ENCODE data around the gene ATG101. TPM values are rescaled to one million over a fixed set of nuclear protein-coding genes. Genes with fewer than 3 reads are reported as not detected.
"Not testable (repeated sequence)": the region's sequence is repeated elsewhere in the genome, so short reads cannot be mapped to it uniquely, and the experiment has no call there.

ATG101 gene
- polyA plus RNA-seq, 4 donors = 25.1 to 29.4 (median 27.7) TPM

DNA sequence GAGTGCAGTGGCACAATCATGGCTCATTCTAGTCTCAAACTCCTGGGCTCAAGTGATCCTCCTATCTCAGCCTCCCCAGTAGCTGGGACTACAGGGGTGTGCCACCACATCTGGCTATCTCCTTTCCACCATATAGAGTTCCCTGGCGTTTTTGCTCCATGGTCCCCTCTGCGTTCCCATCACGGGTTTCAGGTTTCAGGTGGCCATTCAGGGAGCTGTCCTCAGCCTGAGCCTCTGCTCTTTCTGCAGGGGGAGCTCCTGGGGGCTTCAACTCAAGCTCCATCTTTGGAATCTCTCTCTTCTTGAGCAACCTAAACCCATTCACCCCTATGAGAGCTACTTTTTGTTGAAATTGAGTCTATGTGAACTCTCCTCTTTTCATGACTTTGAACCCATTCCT lies 21.3 kb downstream of the ATG101 start:
- DNase-seq (ENCODE audit: low read depth in 4 of 4, low spot score in 3 of 4) = no peak

DNA sequence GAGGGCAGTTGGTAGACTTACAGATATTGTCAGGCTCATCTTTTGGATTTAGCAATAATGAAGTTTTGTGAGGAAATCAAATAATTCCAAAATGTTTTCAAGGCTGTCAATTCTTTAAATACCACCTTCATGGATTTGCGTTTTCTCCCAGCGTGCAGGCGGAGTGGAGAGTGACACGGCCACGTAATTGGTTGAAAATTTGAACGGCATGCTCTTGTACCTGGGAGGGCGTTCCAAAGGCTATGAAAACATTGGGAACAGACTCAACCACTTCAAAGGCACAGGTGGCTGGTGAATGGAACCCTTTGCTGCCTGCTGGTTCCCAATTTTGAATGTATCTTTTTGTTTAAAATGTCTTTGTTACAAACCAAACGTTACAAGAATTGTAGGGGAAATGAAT lies 22.1 kb downstream of the ATG101 start:
- DNase-seq (ENCODE audit: low read depth in 4 of 4, low spot score in 3 of 4) = no peak

DNA sequence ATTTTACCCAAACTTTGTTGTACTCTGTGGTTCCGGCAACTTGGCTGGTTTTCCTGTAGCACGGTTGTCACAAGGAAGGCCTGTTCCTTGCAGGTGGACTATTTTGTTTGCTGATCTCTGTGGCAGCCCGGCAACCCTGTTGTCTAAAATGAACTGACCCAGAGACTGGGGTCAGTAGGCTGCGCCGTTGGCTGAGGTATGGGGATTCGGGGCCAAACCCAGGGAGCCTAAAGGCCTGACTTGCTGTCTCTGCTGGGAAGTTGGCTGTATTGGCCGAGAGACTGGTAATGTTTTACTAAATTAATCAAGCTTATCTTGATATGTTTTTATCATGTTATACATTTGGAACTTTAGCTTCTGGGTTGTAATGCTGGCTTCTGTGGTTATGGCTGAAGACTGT lies 23.6 kb downstream of the ATG101 start:
- DNase-seq (ENCODE audit: low read depth in 4 of 4, low spot score in 3 of 4) = no peak

DNA sequence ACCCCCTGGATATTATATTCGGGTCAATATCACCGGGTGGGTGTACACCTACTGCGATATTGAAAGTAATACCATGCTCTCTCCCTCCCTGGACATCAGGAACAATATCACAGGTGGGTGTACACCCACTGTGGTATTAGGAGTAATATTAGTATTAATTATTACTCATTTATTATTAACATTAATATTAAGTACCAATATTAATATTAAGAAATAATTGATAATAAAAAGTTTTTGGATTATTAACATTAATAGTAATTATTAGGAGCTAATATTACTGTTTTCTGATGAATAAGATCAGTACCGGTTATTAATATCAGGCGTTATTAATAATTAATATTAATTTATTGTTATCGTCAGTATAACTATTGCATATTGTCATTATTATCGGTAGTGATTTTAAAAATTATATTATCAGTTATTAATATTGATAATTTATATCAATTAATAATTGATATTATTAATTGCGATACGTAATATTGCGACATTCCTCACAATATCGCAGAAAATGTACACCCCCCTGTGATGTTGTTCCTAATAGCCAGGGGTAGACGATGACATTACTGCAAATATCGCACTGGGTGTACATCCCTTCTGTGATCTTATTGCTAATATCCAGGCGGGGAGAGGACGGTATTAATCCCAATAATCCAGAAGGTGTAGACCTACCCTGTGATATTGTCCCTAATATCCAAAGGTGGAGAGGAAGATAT lies 26.7 kb downstream of the ATG101 start:
- no peak for DNase-seq (ENCODE audit: low read depth in 4 of 4, low spot score in 3 of 4)

DNA sequence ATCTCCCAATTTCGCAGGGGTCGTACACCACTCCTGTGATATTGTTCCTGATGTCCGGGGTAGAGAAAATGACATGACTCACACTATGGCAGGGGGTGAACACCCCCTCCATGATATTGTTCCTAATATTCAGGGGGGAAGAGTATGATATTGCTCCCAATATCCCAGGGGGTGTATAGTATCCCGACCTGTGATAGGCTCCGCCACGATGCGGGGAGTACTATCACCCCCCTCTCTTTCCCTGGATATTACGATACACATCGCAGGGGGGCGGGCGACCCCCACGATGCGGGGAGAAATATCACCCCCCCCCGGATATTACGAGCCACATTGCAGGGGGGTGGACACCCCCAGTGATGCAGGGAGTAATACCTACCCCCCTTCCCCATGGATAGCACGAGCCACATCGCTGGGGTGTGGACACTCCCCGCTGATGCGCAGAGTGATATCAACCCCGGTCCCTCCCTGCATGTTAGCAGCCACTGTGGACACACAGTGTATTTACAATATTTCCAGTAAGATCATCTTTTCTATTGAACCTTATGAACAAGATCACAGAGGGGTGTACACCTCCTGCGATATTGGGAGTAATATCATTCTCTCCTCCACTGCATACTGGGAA lies 27.4 kb downstream of the ATG101 start:
- no peak for DNase-seq (ENCODE audit: low read depth in 4 of 4, low spot score in 3 of 4)

DNA sequence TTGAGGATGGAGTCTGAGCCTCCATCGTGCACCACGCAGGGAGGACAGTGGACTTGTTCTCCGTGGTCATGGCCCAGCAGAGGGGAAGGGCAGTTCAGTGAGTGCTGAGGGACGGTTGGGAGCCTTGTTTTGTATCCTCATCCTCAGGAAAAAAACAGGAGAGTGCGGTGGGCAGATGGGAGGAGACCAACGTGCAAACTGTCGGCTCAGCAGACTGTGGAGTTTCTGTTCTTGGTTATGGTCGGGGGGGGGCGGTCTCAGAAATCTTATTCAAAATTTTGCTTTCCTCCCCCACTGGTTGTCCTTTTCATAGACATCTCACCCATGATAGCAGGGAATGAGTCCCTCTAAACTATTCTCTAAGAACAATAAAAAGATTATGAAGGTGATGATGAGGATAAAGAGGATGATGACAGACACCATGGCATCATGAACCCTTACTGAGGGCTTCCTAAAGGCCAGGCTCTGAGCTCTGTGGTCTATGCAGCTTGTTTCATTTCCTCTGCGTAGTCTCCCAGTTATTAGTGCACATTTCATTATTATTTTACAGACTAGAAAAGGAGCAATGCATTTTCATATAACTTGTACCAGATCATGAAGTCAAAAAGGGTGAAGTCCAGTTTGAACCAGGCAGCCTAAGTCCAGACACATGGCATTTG lies 34.8 kb downstream of the ATG101 start:
- DNase-seq (ENCODE audit: low read depth in 4 of 4, low spot score in 3 of 4) = not testable (repeated sequence)

DNA sequence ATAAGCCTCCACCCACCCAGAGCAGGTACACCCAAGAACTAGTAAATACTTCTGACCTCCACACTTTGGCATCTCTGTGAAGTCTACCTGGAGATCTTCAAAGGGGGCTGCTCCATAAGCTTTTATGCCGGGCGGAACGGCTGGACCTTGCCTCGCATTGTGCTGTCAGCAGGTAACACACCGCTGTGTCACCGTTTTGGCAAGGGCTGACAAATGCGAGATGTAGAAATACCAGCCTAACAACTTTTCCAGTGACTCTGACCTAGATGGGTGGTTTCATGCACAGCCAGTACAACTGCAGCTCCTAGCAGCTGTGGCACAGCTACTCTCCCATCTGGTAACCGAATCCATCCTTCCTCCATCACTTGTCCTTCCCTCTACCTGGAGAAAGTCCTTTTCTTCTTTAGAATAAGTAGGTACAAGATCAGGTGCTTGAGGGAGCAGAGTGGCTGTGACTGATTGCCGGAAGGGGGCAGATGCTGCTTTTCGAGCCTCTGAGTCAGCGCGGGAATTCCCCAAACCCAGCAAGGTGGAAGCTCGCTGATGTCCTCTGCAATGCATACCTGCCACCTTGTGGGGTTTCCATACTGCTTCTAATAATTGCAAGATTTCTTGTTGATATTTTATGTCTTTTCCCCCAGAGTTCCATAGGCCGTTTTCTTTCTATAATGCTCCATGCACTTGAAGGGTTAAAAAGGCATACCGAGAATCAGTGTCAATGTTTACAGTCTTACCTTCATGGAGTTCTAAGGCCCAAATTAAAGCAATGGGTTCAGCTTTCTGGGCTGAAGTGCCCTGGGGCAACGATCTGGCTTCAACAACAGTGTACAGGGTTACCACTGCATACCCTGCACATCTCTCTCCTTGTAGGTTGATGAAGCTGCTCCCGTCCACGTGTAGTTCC lies 46.7 kb downstream of the ATG101 start:
- not testable (repeated sequence) for DNase-seq (ENCODE audit: low read depth in 4 of 4, low spot score in 3 of 4)

DNA sequence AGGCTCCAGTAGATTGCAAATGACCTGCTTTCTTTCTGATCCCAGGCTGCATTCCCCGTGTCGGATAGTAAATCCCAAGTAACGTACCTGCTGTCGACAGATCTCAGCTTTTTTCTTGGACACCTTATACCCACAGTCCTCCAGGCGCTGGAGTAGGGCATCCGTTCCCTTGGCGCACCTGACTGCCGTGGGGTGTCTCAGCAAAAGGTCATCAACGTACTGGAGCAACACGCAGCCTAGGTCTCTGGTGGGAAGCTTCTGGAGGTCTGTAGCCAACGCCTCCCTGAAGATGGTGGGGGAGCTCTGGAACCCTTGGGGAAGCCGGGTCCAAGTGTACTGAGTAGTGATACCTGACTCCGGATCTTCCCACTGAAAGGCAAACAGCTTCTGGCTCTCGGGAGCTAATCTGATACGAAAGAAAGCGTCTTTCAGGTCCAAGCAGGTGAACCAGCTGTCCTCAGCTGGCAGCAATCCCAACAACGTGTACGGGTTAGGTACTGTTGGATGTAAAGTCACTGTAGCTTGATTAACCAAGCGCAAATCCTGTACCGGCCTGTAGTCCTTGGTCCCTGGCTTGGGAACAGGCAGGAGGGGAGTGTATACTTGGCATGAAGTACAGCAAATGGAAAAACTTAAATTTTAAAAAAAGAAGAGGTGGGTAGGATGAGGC lies 48.2 kb downstream of the ATG101 start:
- not testable (repeated sequence) for DNase-seq (ENCODE audit: low read depth in 4 of 4, low spot score in 3 of 4)

DNA sequence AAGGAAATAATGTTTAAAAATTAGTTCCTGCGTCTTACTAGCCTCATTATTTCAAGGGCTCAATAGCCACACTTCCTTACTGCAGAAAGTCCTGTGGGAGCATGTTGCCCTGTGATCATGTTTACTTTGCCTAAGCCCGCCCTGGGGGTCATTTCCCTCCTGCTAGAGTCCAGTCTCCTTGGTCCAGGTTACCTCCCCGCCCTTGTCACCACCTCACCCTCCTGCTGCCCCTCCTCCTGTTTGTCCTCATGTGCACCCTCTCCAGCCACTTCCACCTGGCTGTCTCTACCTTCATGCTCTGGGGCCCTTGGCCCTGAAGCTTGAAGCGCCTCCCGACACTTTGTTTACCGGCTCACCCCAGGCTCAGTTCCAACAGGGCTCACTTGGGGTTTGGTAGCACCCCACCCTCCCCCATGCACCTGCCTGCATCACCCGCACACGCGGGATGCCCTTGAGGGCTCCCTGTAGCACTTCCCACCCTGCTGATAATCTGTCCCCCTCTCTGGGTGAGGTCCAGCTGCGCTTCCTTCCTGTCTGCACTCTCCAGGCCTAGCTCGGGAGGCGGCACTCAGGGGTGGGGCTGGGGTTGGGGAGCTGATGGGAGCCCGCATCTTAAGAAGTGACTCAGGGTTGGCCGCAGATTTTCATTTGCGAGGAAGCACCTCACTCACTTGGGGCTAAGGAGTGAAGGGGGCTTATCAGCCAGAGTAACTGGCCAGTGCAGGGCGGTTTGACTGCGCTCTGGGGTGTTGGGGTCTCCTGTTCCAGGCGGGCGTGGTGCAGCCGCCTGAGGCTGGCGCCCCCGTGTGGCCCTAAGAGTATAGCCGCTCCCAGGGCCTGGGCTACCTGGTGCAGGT lies 49.8 kb downstream of the ATG101 start:
- peak in 1 of 4 donors; percentile 36 for DNase-seq (ENCODE audit: low read depth in 4 of 4, low spot score in 3 of 4)

DNA sequence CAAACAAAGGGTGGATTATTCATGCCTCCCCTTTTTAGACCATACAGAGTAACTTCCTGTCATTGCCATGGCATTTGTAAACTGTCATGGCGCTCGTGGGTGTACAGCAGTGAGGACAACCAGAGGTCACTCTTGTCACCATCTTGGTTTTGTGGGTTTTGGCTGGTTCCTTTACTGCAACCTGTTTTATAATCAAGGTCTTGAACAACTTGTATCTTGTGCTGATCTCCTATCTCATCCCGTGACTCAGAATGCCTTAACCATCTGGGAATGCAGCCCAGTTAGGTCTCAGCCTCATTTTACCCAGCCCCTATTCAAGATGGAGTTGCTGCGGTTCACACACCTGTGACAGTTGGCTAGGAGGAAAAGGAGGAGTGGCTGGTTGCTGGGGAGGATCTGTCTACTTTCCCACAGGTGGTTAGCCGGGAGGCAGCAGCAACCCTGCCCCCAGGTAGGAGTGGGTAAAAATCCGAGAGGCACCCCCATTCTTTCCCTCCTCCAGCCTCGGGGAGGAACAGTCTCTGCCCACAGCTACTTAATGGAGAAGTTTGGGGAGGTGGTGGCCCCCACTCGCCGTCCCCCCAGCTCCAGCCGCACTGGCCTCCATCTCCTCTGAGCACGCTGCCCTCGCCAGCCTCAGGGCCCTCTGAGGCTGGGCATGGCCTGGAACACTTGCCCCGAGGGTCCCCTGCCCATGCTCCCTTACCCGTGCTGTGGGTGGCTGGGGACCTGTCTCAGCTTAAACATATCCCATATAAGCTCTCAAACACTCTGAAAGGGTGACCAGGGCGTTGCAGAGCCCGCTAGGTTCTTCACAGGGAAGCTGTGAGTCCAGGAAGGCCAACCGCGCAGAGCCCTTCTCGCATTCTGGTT lies 51.4 kb downstream of the ATG101 start:
- DNase-seq (ENCODE audit: low read depth in 4 of 4, low spot score in 3 of 4) = no peak

DNA sequence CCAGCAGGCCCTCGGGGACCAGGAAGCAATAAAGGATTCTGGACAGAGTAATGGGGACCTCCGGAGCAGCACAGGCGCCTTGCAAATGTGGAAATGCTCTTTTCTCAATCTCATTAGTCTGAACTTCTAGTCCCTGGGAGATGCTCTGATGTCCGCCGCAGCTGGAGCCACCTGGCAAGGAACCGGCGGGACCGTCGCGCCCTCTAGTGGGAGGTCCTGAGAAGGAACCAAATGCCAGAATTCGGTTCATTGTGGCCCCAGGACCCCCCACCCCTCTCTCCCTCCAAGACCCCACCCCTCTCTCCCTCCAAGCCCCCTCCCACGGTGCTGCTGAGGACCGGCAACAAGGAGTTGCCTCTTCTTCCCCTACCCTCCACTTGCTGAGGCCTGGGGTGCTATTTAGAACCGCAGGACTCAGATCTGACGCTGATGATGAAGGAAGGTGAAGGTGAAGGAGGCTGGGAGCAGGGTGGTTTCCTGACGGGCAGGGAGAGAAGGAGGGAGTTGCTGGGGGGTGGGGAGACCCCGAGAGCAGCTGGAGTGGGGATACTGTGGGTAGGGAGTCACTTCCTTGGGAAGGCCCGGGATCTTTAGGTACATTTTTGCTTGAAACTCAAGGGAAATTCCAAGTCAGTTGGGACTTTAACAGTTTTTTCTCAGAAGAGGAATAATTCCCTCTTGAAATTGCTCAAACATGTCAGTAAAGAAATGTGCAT lies 52.2 kb downstream of the ATG101 start:
- peak in 1 of 4 donors; percentile 68 for DNase-seq (ENCODE audit: low read depth in 4 of 4, low spot score in 3 of 4)

DNA sequence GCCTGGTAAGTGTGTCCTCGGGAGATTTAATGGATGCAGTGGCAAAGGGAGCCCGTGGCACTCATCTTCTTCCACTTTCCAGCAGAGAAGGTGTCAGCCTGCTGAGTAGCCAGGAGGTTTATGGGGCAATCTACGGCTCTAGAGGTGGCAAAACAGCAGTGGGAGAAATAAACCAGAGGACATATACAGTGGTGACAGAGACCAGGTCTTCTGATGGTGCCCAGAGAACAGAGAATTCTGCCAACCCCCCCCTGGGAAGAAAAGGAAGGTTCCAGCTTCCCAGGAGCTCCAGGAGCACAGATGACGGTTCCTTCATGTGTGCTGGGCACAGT lies 52.7 kb downstream of the ATG101 start:
- no peak for DNase-seq (ENCODE audit: low read depth in 4 of 4, low spot score in 3 of 4)

DNA sequence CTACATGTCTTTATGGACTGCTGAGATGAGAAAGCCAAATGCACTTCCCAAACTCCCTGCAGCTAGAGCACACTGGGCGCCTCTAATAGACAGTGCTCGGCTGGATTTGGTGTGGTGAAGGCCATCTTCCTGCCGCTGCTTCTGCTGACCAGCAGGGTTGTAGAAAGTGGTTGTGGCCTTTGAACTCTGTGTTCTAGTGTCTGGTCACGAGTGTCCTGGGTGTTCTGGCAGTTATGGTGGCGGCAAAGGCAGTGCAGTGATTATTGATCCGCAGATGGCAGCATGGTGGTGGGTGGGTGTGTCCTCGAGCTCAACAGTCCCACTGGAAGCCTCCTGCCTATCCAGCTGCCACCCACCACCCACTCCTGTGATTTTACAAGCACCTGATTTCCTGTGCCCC lies 53.1 kb downstream of the ATG101 start:
- DNase-seq (ENCODE audit: low read depth in 4 of 4, low spot score in 3 of 4) = no peak

DNA sequence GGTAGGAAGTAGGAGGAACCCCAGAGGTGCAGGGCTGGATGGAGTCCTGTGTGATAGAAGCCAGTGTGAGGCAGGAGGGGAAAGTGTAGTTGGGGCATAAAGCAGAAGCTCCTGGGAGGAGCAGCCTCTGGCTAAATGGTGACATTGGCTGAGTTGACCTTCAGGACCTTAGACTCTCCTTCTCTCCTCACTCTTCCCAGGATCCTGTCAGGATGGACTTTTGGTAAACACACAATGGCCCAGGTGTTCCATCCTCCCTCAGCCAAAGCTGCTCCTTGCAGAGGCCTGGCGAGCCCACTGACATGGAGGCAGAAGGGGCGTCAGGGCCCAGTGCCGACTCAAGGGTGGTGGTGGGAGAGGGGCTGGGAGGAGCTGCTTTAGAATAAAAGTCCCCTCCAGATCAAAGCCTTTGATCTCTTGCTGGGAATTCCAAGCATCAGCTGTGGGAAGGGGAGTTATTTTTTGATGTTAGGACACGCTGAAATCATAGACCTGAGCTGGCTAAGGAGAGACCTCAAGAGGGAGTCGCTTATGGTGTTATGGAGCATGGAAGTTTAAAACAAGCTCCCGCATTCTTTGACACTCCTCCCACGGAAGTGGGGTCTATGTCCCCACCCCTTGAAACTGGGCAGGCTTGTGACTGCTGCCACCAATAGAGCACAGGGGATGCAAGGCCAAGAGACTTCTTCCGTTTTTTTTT lies 53.9 kb downstream of the ATG101 start:
- DNase-seq (ENCODE audit: low read depth in 4 of 4, low spot score in 3 of 4) = no peak

DNA sequence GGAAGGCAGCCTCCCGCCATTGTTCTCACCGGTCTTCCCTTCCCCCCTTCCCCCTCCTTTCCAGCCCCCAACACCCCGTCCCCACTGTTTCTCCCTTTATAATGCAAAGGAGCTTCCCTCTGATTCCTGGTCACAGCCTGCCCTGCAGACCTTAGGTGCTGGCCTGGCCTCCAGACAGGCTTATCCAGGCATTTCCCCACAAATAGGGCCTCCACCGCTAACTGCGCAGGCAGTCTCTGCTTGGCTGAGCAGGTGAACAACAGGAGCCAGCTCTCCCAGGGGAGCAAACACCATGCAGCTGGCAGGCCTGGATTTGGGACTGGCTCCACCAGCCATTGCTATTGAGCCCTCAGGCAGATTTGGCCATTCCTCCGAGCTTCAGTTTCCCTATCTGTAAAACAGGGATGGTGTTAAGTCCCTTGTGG lies 55.7 kb downstream of the ATG101 start:
- no peak for DNase-seq (ENCODE audit: low read depth in 4 of 4, low spot score in 3 of 4)

DNA sequence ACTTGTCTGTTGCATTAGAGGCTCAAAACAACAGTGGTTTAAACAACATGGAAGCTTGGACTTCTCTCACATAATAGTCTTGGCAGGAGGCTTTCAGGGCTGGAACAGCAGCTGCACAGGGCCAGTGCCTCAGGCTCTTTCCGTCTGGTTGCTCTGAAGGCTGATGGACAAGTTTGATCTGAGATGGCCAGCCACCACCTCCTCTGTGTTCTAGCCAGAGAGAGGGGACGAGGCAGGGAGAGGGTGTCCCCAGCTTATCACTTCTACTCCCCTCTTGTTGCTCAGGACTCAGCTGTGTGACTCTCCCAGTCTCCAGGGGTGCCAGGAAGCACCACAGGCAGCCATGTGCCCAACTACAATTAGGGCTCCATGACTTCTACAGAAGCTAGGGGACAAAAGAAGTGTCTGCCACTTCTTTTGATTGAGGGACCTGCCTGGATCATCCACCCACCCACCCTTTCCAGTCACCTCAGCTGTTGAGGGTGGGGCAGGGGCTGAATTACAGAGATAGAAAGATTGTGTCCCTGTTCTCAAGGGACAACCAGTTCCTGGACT lies 56.3 kb downstream of the ATG101 start:
- no peak for DNase-seq (ENCODE audit: low read depth in 4 of 4, low spot score in 3 of 4)
